GM20431 (cell line): Measurements from ENCODE around the gene TAF6.
"Not testable (repeated sequence)": the region's sequence is repeated elsewhere in the genome, so short reads cannot be mapped to it uniquely, and the experiment has no call there.

Source experiments
- in situ Hi-C: fragments of 300-500 bp; cut with MseI, MboI; formaldehyde crosslinking; loops from one replicate; pipeline ENCODE4 v1.15.0; 2020; ENCODE audit warnings: low sequenced_read_pairs; ENCODE audit not compliant: unreplicated experiment

TAF6 gene

DNA sequence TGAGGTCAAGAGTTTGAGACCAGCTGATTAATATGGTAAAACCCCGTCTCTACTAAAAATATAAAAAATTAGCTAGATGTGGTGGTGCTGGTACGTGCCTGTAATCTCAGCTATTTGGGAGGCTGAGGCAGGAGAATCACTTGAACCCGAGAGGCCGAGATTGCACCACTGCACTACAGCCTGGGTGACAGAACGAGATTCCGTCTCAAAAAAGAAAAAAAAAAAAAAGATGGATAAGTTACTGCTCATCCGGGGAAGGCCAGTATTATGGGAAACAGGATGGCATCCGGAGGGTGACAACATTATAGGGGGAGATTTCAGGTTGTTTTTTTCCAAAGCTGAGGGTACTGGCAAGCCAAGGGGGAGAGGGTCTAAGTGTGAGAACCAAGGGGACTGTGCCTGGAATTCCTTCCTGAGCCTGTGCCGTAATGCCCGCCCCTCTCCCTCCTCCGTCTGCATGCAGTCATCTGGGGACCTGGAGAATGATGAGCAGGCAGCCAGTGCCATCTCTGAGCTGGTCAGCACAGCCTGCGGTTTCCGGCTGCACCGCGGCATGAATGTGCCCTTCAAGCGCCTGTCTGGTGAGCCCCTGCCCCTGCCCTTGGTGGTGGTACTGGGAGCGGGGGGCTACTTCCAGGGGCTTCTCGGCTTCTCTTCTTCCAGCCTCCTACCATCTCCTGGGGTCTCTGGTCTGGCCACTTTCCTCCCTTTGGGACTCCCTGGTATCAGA lies 33.9 kb upstream of the TAF6 start:
- in situ Hi-C loops, result no loop called here

DNA sequence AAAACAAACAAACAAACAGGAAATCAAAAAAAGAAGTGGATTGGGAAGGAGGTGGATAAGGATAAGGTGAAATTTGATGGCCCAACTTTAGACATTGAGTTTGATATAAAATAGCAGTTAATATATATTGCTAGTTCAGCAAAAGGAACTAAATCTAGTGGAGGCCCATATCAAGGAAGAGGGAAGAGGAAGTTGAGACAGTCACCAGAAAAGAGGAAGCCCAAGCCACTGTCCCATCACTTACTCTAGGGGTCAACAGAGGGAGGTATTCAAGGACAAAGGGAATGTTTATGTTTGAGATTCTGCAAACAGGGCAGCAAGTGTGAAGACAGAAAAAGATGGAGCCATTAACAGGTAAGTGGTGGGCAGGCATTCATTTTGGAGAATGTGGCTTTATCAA lies 33.2 kb upstream of the TAF6 start:
- in situ Hi-C loops, result no loop called here

DNA sequence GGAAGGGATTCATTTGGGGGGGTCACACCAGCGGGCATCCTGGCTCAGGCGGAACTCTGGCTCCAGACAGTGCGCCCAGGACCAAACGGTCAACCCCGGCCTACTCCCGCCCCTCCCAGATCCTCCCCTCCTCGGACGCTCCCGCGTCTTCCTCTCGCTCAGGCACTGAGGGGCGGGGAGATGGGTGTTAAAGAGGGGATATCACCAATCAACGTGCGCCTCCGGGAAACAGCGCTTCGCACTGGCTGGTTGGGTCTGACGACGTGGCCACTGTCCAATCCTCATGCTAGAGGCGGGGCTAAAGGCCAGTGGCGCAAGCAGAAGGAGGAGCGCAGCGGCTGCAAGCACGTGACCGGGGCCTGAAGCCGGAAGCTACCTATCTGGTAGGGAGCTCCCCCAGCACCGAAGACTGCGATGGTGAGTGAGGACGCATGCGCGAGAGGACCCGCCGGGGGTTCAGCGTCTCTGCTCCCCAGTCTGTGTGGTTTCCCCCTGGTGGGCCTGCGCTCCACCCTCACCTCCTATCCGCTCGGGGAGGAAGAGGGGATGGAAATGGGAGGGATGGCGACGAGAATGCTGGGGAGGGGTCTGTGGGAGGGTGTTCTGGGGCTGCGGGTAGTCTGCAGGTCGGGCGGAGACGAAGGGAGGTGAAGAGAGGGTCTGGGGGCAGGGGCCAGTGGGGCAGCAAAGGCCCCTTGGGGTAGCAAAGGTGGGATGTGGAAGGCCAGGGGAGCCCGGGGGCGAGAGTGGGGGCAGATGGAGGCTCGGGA lies 29.6 kb upstream of the TAF6 start, which contains the start of gene LAMTOR4:
LAMTOR4 (plus strand) TSS at position 360 of the 770 bp plus-strand sequence; CDS start at position 415, 55 bp downstream.
- in situ Hi-C loops, result no loop called here

DNA sequence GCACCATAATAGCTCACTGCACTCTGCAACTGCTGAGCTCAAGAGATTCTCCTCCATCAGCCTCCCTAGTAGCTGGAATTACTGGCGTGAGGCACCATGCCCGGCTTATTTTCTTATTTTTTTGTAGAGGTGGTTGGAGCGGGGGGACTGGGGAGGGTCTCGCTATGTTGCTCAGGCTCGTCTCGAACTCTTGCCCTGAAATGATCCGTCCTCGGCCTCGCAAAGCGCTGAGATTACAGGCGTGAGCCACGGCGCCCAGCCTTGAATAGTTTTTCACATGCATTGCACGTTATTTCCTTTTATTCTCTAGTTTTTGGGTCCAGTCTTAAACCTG lies 29.0 kb upstream of the TAF6 start:
- in situ Hi-C loops, result no loop called here

DNA sequence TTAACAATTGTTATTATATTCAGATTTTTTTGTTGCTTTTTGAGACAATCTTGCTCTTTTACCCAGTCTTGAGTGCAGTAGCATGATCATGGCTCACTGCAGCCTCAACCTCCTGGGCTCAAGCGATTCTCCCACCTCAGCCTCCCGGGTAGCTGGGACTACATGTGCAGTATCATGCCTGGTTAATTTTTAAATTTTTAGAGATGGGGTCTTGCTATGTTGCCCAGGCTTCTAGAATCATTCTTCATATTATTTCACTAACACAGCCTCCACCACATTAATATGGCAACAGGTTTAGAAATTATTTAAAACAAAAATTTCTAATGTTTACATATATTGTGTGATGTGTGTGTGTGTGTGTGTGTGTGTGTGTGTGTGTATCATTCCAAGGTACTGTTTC lies 28.1 kb upstream of the TAF6 start:
- in situ Hi-C loops, result no loop called here

DNA sequence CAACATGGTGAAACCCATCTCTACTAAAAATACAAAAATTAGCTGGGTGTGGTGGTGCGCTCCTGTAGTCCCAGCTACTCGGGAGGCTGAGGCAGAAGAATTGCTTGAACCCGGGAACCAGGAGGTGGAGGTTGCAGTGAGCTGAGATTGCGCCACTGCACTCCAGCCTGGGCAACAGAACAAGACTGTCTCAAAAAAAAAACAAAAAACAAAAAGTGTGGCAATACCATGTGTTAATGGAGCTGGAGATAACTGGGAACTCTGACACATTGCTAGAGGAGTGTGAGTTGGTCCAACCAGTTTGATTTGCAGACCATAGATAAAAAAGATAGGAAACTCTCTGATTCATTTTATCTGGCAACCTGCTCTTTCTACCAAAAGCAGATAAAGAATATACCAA lies 27.2 kb upstream of the TAF6 start:
- in situ Hi-C loops, result not testable (repeated sequence)

DNA sequence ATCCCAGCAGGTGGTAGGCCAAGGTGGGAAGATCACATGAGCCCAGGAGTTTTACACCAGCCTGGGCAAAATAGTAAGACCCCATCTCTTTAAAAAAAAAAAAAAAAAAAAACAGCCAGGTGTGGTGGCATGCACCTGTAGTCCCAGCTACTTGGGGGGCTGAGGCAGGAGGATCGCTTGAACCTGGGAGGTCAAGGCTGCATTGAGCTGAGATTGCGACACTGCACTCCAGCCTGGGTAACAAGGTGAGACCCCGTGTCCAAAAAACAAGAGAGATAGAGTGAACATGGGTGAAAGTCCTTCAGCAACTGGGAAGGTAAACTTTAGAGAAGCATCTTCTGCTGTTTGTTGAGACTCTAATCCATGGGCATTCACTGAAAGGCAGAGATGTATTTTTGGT lies 23.3 kb upstream of the TAF6 start:
- in situ Hi-C loops, result no loop called here

DNA sequence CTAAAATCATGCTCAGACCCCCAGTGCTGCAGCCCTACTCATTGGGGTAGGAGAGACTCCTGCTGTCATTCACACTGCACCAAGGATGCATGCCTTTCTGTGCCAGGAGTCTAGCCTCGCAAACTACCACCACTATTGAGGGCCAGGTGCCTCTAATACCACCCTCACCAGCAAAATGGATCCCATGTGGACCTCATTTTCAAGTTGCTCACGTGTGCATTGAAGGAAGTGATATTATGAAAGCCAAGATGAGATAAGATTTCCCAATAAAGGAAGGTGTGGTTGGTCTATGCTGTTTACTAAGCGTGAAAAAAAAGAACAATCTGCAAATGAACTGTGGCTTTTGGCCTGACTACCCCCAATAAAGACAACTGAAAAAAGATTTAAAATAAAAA lies 22.4 kb upstream of the TAF6 start:
- in situ Hi-C loops, result no loop called here

DNA sequence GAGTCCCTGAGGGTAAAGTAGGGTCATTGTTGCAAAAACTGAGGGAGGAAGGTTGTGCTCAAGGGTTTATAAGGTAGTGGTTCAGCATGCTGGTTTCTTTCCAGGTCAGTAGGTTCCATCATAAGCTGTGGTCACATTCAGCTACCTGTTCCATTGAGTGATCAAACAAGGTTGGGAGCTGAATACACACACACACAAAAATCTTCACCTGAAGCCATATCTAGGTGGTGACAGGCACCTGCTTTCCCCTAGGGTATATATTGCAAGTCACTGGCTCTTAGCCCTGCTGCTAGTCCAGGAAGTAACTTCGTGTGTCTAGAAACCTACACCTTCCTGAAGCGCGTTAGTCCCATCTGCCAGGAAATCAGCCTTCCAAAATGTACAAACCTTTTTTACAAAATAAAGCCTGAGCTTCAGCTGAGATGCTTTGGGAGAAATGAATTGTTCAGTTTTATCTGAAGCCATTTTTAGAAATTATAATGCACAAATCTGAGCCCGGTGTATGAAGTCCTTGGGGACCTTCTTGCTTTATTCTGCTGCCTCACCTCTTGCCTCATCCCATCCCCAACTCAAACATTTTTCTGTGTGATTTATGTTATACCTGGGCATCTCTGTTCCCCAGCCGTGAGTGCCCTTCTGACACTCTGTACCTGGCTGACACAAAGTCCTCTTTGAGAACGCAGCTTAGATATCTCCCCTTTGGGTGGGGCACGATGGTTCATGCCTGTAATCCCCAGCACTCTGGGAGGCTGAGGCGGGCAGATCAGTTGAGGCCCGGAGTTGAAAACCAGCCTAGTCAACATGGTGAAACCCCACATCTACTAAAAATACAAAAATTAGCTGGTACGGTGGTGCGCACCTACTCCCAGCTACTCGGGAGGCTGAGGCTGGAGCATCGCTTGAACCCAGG lies 18.9 kb upstream of the TAF6 start:
- in situ Hi-C loops, result no loop called here

DNA sequence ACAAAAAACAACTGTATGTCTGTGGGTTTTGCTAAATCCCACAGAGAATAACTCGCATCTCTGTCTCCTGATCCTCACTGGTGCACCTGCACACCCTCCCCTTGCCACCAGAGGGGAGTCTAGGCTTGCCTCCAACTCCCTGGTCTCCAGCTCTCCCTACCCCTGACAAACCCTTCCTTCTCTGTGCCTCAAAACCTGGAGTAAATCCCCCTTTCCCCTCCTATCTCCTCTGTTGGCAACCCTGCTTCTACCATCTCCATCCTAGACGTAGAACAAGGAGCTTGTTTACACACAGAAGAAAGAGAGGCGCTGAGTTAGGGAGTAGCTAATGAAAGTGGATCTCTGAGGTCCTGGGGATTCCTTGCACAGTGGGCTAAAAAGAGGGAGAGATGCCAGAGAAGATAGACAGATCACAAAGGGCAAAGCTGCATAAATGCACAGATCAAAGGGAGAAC lies 13.6 kb upstream of the TAF6 start:
- in situ Hi-C loops, result no loop called here

DNA sequence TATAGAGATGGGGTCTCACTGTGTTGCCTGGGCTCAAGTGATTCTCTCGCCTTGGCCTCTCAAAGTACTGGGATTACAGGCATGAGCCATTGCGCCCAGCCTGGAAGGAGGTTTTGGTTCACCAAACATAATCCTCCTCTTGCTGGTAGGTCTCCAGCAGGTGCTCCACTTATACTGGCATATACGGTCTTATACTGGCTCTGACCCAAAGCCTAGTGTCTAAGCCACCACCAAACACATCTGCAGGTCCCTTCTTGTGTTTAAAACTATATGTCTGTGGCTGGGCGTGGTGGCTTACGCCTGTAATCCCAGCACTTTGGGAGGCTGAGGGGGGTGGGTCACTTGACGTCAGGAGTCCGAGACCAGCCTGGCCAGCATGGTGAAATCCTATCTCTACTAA lies 13.0 kb upstream of the TAF6 start:
- in situ Hi-C loops, result no loop called here

DNA sequence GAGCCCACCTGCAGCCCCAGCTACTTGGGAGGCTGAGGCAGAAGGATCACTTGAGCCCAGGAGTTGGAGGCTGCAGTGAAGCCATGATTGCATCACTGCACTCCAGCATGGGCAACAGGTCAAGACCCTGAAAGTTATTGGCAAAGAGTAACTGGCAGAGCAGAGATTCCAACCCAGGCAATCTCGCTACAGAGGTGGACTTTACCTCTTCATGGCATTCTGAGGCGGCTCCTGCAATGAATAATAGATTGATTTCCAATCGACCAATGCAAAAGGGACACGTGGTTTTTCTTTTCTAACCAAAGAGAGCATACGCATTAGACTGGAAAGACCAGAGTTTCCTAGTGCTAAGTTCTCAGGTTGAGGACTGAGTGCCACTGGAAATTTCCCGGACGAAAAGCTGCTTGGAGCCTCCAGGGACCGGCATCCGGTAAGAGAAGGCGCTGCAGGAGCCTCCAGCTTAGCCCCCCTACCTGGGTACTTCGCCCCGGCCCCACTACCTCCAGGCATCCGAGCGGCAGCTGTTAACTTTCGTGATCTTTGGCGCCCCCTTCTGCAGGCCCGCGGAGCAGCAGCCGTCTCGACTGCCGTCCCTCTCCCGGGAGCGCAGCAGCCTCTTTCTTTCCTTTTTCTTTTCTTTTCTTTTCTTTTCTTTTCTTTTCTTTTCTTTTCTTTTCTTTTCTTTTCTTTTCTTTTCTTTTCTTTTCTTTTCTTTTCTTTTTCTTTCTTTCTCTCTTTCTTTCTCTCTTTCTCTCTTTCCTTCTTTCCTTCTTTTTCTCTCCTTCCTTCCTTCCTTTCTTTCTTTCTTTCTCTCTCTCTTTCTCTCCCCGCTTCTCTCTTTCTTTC lies 11.7 kb upstream of the TAF6 start:
- in situ Hi-C loops, result no loop called here

DNA sequence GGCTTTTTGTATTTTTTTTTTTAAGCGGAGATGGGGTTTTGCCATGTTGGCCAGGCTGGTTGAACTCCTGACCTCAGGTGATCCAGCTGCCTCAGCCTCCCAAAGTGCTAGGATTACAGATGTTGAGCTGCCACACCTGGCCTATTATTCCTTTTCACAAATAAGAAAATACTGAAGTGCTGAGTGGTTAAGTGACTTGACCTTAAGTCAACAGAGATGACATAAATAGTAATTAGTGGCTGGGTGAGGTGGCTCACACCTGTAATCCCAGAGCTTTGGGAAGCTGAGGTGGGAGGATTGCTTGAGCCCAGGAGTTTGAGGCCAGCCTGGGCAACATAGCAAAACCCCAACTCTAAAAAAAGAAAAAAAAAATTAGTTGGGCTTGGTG lies 11.1 kb upstream of the TAF6 start:
- in situ Hi-C loops, result not testable (repeated sequence)

DNA sequence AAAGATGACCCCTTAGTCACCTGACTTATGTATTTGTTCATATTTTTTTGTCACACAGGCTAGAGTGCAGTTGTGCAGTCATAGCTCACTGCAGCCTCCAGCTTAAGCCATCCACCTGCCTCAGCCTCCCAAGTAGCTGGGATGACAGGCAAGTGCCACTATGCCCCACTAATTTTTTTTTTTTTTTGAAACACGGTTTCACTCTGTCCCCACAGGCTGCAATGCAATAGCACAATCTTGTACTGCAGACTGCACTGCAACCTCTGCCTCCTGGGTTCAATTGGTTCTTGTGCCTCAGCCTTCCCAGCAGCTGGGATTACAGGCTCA lies 9.4 kb upstream of the TAF6 start:
- in situ Hi-C loops, result no loop called here

DNA sequence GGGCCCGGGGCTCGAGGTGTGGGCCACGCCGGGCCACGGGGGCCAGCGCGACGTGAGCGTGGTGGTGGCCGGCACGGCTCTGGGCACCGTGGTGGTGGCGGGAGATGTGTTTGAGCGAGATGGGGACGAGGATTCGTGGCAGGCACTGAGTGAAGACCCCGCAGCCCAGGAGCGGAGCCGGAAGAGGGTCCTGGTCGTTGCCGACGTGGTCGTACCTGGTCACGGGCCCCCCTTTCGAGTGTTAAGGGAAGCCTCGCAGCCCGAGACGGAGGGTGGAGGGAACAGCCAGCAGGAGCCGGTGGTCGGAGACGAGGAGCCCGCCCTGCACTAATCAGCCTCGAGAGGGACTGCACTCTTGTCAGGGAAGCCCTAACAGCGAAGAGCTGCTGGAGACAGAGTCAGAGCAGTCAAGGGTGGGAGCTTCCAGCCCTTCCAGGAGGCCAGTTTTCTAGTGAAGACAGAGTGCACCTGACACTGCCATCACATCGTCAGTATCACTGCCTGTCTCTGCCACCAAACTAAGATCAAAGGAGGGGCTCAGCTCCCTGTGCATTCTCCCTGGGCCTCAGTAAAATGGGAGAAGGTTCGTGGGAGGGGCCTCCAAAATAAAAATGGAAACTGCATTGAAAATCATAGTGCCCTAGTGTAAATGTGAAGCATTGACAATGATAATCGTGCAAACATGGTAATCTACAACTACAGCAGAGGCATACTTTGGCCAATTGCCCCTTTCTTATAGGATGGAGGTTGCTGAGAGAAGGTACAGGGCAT lies 8.9 kb upstream of the TAF6 start:
- in situ Hi-C loops, result no loop called here

DNA sequence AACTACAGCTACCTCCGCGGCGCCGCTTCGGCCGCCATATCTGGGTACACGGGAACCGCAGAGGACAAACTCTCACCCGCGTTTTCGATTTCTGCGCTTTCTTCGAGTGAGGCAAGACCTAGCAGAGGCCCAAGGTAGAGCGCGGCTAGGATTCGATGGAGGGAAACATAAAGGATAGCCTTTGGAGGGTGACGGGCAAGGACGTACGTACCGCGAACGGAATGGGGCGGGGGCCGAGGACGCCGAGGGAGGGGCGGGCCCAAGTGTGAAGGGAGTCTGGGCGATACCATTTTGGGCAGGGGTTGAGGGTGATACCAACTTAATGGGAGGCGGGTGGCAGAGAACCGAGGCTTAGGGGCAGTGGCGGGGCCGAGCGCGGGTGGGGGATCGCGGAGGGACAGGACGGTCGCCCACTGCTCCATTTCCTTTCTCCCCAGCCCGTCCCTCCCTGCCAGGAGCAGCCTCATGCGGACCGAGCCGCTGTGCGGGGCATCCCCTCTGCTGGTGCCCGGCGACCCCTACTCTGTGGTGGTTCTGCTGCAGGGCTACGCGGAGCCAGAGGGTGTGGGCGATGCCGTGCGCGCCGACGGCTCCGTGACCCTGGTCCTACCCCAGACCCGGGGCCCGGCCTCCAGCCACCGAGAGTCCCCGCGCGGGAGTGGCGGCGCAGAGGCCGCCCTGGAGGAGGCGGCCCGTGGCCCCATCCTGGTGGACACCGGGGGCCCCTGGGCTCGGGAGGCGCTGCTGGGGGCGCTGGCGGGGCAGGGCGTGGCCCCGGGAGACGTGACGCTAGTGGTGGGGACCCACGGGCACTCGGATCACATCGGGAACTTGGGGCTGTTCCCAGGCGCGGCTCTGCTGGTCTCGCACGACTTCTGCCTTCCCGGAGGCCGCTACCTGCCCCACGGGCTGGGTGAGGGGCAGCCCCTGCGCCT lies 8.0 kb upstream of the TAF6 start, which contains the start of gene MBLAC1:
MBLAC1 (plus strand) TSS at position 37 of the 935 bp plus-strand sequence; CDS start at position 466, 429 bp downstream.
- in situ Hi-C loops, result no loop called here

DNA sequence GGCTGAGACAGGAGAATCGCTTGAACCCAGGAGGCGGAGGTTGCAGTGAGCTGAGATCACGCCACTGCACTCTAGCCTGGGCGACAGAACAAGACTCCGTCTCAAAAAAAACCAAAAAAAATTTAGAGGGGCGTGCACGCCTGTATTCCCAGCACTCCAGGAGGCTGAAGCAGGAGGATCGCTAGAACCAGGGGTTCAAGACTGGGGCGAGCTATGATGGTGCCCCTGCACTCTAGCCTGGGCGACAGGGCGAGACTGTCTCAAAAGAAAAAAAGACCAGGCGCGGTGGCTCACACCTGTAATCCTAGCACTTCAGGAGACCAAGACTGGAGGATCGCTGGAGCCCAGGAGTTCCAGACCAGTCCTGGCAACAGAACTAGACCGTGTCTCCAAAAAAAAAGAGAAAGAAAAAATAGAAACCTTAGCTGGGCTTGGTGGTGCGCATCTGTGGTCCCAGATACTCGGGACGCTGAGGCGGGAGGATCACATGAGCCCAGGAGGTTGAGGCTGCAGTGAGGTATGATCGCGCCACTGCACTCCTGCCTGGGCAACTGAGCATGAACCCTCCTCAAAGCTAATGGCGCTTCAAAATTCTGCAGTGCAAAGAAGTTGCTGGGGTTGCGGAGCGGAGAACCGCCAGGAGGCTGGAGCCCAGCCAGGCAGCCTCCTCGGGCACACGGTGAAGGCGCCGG lies 7.2 kb upstream of the TAF6 start:
- in situ Hi-C loops, result no loop called here
